Activated CD4-positive, CD25-positive, alpha-beta regulatory T cell treated with anti-CD3 and anti-CD28 coated beads, Interleukin-2, amount 50 U/mL, for 24 hours (primary cell): ENCODE data around the gene USP13.
"Not testable (repeated sequence)": the region's sequence is repeated elsewhere in the genome, so short reads cannot be mapped to it uniquely, and the experiment has no call there.

Source experiments
- ATAC-seq, 2 donors: fragments of 150-1000 bp; cut with Tn5 transposase; one replicate each; pipeline ENCODE4 v1.10.0; 2021; ENCODE audit warnings: mild to moderate bottlenecking in 1 of 2, moderate library complexity in 1 of 2

The USP13 gene, protein sequence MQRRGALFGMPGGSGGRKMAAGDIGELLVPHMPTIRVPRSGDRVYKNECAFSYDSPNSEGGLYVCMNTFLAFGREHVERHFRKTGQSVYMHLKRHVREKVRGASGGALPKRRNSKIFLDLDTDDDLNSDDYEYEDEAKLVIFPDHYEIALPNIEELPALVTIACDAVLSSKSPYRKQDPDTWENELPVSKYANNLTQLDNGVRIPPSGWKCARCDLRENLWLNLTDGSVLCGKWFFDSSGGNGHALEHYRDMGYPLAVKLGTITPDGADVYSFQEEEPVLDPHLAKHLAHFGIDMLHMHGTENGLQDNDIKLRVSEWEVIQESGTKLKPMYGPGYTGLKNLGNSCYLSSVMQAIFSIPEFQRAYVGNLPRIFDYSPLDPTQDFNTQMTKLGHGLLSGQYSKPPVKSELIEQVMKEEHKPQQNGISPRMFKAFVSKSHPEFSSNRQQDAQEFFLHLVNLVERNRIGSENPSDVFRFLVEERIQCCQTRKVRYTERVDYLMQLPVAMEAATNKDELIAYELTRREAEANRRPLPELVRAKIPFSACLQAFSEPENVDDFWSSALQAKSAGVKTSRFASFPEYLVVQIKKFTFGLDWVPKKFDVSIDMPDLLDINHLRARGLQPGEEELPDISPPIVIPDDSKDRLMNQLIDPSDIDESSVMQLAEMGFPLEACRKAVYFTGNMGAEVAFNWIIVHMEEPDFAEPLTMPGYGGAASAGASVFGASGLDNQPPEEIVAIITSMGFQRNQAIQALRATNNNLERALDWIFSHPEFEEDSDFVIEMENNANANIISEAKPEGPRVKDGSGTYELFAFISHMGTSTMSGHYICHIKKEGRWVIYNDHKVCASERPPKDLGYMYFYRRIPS

DNA sequence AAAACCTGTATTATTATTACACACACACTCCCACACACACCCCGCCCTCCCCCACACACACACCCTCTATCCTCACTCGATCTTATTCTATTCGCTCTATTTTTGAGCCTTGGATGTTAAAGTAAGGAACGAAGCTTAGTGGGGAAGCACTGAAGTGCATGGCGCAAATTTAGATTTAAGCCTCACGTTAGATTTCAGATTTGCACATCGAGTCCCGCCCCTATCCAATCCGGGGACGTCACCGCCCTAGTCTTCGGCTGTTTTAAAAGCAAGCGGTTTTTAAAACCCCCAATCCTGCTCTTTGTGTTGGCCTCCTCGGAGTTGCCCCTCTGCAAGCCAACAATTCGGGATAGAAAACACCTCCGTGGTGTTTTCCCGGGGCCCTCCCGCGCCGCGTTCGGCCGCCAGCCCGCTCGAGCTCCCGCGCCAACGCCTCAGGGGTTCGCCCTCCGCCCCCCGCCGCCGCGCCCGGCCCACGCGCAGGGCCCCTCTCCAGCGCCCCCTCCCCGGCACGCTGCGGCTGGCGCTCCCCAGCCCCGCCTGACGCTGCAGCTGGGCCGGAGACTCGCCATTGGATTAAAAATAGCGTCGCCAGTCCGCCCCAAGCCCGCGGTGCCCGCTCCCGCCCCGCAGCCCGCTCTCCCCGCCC is at the start of gene USP13:
USP13 (plus strand) TSS at position 594 of the 649 bp plus-strand sequence. CDS start 186 bp downstream, outside the sequence.
- peak; percentile 58 to 59 for ATAC-seq

DNA sequence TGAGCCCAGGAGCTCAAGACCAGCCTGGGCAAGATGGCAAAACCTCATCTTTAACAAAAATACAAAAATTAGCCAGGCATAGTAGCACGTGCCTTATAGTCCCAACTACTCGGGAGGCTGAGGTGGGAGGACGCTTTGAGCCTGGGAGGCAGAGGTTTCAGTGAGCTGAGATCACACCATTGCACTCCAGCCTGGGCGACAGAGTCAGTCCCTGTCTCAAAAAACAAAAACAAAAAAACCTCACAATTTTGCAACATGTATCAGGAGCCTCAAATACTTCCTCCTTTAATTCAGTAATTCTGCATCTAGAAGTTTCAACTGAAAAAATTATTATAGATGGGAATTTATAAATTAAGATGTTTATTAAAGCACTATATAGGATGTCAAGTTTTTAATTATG is 49.5 kb upstream of the USP13 start:
- ATAC-seq: no peak

DNA sequence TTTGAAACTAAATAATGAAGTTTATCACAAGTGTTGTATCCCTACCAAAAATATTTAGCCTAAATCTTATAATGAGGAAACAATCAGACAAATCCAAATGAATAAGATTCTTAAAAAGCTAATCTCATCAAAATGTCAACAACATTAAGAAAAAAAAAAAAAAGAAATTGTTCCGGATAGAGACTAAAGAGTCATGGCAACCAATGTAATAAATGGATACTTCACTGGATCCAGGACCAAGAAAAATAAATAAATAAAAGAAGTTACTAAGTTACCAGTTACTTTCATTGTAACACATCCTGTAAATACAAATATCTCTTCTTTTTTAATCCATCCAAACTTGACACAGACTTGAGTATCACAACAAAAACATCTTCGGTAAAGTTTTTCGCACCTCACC is 49.0 kb upstream of the USP13 start:
- no peak for ATAC-seq

DNA sequence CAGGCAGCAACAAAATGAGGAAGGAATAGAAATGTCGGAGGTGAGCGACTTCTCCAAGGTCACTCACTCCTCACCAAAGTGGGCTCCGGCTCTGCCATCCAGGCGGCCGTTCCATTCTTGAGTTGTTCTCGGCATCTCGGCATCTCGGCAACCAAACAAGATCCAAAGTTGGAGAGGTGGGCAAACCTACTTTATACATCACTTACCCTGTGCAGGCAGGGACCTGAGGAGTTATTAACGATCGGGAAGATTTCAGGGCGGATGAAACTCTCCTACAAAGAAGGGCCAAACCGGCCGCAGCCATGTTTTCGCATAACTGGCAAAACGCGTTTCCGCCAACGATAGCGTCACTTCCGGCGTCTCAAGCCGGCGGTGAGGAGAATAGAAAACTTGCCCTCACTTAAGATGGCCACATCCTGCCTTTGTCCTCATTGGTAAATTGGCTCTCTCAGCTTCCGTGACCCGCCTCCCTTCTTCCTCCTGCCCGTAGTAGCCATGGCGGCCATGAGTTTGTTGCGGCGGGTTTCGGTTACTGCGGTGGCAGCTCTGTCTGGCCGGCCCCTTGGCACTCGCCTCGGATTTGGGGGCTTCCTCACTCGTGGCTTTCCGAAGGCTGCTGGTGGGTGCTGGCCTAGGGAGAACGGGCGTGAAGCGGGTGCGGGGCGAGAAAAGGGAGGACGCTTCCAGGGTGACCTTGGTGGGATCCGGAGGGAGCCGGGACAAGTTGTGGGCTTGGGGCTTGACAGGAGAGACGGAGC is 48.3 kb upstream of the USP13 start, which contains the start of the genes MRPL47 and NDUFB5:
MRPL47 (minus strand) TSS at position 318 of the 758 bp plus-strand sequence; CDS start at position 304, 14 bp downstream.
NDUFB5 (plus strand) TSS at position 474 of the 758 bp plus-strand sequence; CDS start at position 496, 22 bp downstream.
- ATAC-seq: peak; percentile 86 to 88

DNA sequence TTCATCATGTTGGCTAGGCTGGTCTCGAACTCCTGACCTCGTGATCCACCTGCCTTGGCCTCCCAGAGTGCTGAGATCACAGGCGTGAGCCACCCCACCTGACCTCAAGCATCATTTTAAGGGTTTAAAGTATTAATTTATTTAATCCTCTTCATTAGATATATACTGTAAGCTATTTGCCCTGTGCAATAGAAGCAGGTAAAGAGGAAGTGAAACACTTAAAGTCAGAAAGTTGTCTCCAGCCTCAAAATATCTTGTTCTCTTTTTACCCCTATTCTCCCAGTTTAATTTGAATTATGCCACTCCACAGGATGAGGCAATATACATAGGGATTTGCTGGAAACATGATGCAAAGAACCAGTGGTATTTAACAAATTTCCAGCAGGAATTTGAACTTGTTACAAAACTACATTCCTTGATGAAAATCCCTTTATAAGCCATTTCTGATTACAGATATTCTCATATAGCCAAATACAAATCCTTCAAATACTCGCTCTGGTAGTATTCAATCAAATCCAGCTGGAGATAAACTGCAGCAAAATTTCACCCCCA is 46.2 kb upstream of the USP13 start:
- ATAC-seq: no peak

DNA sequence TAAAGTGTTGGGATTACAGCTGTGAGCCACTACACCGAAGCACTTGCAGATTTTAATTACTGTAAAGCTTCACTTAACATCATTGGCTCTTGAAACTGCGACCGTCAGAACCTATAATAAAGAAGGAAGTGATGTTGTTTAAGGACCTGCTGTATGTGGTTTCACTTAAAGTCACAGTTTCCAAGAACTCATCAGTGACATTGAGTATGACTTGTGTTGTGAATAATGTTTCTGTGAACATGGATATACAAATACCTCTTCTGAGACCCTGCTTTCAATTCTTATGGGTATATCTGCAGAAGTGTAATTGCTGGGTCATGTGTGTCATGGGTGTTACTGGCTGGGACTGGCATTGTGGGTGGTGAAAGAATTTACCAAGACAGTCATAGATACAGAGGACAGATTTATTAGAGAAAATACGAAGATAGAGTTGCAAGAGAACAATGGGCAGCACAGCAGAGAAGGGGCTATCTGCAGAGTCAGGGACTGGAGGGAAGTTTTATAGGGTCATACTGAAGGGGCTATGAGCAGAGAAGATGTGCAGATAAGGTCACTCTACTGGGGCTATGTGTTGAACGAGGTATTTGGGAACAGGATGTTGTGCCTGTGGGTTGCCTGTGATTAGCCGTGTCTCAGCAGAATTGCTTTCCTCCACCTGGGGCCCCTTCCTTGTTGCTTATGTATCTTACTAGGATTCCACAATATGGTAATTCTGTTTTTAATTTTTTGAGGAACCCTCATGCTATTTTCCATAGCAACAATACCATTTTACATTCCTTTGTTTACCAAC is 43.7 kb upstream of the USP13 start:
- ATAC-seq: peak; percentile 81 to 87

DNA sequence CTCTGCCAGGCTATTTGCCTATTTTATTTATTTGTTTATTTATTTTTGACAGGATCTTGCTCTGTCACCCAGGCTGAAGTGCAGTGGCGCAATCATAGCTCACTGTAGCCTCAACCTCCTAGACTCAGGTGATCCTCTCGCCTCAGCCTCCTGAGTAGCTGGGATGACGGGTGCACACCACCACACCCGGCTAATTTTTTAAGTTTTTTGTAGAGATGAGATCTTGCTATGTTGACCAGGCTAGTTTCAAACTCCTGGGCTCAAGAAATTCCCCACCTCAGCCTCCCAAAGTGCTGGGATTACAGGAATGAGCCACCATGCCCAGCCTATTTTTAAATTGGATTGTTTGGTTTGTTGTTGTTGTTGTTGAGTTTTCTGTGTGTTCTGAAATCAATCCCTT is 42.8 kb upstream of the USP13 start:
- ATAC-seq: no peak

DNA sequence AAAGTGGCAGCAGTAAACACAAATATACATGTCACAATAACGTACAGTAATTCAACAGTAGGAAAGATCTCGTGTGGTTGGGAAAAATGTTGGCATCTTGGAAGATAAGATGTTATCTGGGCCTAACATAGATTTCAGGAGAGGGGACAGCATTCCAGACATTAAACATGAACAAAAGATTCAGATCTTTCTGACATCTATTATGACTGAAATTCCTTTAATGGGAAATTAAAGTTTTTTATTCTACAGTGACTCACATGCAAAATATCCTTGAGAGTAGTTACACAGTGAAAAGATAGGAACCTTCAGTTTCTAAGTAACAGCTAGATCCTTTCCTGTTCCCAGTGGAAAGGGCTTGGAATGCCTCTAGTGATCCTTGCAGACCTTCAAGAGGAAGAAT is 39.0 kb upstream of the USP13 start:
- no peak for ATAC-seq

DNA sequence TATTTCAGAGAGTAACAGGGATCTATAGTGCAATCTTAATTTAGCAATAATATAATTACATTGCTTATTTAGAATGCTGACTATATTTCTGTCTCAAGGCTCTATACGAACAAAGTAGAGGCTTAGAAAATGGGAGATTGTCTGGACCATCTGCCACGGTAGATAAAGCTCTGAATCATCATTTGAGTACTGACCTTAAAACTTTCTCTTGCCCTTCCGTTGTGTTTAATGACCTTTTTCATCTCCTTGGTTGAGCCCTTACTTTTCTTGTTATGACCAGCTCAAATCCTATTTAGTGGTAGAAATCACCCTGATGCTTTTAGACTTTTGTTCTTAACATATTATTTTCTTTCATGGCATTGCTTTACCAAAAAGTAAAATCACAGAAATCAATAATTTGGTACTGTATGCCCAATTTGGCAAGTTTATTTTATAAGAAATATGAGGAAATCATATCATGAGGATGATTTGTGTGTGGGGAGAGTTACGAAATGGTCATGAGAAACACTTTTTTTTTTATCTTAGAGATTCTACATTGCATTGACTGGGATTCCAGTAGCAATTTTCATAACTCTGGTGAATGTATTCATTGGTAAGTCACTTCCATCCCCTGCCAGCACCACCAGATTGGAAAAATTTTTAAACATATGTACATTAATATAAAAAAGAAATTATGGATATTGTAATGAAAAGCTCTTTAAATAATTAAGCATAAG is 37.2 kb upstream of the USP13 start:
- ATAC-seq: no peak

DNA sequence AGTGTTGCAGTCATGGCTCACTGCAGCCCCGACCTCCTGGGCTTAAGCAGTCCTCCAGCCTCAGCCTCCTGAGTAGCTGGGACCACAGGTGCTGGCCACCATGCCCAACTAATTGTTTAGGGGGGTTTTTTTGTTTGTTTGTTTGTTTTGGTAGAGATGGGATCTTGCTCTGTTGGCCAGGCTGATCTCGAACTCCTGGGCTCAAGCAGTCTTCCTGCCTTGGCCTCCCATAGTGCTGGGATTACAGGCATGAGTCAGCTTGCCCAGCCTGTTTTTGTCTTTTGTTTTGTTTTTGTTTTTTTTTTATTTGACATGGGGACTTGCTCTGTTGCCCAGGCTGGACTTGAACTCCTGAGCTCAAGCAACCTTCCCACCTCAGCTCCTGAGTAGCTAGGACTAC is 30.8 kb upstream of the USP13 start:
- no peak for ATAC-seq

DNA sequence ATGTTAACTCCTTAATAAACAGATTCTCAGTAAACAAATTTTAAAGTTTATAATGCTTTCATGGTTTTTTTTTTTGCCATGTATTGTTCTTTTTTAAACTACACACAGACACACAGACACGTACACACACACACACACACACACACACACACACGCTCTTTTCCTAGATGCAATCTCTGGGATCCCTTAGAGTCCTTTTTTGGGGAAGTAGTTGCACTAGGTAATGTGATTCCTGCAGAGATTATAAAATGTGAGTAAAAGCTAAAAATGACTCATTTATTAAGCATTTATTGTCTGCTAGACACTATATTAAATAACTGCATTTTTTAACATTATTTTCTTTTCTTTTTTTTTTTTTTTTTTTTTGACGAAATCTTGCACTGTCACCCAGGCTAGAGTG is 28.4 kb upstream of the USP13 start:
- ATAC-seq: no peak

DNA sequence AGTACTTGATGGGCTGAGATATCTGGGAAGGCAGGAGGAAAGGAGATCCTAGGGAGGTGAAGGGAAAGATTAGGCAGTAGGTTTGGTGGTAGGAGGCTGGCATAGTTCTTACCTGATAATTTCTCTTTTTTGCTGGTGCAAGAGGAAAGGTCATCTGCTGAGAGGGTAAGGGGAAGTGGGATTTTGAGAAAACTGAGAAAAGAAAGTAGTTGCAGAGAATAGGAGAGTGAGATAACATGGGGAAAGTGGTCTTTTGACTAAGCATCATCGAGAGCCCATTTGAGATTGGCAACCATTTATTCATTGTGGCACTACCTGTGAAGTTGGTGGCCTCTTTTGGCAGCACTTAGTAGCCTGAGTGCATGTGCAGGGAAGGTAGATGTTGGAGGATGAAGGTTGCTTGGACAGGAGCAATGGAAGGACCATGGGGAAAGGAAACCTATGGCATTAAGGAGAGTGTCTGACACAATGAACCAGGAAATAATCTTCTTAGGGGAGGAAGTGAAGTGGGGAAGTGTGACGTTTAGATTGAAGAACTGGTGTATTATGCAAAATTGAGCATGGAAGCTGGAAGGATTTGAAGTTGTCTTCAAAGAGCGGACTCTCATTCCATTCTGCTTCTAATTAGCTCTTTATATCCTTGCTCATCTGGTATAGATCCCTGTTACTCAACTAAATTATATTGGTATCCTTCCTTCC is 21.9 kb upstream of the USP13 start:
- ATAC-seq: no peak

DNA sequence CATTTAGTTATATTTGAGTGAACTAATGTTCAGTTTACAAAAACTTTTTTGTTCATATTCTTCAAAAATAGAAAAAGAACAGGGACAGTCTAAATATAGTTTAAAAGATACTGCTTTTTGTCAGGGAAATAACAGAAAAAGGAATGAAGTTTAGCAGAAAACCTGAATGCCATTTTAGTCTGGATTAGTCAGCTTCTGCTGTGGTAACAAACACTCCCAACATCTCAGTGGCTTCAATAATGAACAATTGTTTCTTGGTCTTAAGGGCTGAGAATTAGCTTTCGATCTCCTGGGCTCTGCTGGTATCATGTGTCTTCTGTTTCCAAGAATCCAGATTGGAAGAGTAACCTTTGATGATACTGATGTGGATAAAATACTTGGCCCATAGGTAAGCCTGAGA is 12.4 kb upstream of the USP13 start:
- no peak for ATAC-seq

DNA sequence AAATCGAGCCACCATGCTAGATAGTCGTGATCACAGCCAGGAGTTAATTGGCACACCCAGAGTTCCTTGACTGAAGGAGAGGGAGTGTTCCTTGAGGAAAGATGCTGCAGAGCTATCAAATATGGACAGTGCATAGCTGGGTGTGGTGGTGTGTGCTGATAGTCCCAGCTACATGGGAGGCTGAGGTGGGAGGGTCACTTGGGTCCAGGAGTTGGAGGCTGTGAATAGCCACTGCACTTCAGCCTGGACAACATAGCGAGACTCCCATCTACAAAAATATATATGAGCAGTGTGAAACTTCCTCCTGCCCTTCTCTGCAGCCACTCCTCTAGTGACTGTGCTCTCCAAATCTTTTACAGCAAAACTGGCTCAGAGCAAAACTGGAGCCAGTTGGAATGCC is 10.0 kb upstream of the USP13 start:
- ATAC-seq: no peak

DNA sequence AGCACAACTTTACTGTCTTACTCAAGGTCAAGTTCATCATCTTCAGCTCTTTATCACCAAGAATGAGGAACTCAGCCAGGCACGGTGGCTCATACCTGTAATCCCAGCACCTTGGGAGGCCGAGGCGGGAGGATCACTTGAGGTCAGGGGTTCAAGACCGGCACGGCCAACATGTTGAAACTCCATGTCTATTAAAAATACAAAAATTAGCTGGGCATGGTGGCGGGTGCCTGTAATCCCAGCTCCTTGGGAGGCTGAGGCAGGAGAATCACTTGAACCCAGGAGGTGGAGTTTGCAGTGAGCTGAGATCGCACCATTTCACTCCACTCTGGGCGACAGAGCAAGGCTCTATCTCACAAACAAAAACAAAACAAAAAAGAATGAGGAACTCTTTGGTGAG is 9.0 kb upstream of the USP13 start:
- ATAC-seq: not testable (repeated sequence)

DNA sequence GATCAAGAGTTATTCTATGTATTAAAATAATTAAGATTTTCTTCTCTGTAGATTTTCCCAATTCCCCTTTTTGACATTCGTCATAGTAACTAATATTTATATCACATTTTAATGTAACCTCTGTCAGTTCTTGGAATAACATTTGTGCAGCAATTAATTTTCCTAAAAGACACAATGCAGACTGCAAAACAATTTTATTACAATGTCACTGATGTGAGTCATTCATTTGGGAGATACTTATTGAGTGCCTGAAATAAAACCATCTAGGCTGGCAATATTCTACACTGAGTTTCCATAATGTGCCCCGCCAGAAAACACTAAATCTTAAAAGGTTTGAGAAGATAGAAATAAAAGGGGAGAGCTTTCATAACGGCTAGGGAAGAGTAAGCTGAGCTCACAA is 6.7 kb upstream of the USP13 start:
- ATAC-seq: no peak

DNA sequence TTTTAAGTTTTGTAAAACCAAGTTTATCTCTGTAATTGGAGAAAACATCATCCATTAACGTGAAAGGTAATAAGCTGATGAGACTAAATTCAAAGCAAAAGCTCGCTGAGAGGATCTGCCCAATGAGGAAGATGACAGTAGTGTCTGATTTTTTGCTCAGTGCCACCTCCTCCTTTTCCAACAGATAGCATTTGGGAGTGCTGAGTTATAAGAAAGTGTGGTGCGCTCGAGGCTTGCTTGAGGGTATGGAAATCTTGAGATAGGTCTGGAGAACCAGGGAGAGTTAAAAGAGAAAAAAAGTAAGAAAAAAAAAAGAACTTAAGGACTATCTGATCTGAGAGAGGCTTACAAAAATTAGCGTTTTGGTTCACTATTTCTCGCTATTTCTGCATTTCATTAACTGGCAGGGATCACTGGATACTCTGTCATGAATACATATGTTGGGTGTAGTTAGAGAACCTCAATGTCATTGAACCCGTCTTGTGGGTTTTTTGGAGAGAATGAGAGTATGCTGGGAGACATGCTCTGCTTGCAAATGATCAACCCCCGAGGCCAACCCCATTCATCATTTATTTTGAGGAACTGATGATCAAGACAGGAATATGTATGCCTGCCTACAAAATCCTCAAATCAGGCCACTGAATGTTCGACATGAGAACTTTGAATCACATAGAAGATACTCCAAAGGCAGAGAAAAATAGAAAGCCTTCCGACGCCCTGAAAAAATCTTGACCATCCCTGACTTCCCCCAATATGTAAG is 973 bp upstream of the USP13 start:
- no peak for ATAC-seq

DNA sequence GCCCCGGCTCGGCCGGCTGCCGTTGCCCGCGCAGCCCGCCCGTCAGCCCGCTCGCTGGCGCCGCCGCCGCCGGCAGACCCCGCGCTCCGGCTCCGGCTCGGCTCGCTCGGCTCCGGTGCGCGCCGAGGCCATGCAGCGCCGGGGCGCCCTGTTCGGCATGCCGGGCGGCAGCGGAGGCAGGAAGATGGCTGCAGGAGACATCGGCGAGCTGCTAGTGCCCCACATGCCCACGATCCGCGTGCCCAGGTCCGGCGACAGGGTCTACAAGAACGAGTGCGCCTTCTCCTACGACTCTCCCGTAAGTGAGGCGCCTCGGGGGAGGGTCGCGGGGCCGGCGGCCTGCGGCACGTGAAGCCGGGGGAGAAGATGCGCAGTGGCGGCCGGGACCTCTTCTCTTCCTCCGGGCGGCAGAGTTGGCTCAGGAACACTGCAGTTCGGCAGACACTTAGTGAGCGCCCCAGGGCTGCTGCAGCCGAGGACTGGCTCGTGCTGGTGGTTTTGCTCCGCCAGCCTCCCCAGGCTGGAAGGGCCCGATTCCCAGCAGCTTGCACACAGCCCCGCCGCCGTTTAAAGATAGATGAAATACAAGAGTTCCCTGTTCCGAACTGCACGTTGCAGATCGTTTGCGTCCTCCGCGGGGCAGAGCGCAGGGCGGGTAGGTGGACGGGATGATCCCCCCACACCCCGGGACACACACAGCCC is 407 bp downstream of the USP13 start:
- ATAC-seq: peak; percentile 62 to 71
